SK-N-SH (cell line): Measurements from ENCODE around the gene RSRC1. TPM values are rescaled to one million over a fixed set of nuclear protein-coding genes. Genes with fewer than 3 reads are reported as not detected.

Experiments used
- CTCF ChIA-PET: fragments of 300-600, 350-600 bp; formaldehyde crosslinking; extraction: SDS; loops from one replicate; lab custom pipeline; 2021; lab: Yijun Ruan, JAX
- POLR2A ChIA-PET: fragments of 350-600 bp; sonication (Branson Sonifier 250); formaldehyde crosslinking; extraction: SDS; loops from one replicate; lab custom pipeline; 2020; ENCODE audit warnings: antibody characterized with exemption, inconsistent platforms; lab: Yijun Ruan, JAX
- DNase-seq: peaks from one replicate; pipeline ENCODE4 v3.0.0; 2012
- H2AFZ ChIP-seq: fragments of 200-600 bp; sonication (generic); 2 replicates; pipeline ENCODE4 v1.8.1; 2016; ENCODE audit warnings: antibody characterized with exemption, mild to moderate bottlenecking, low read depth
- H3F3A ChIP-seq: fragments of 200-600 bp; sonication (generic); replicated peaks from 2 replicates; pipeline ENCODE3; 2016; ENCODE audit warnings: antibody characterized with exemption, mild to moderate bottlenecking; ENCODE audit not compliant: insufficient read depth
- H3K27ac ChIP-seq, 2 experiments: fragments of 200-500 bp in 1 of 2; fragments of 200-600 bp in 1 of 2; sonication (Bioruptor generic) in 1 of 2; sonication (generic), shearing (Covaris generic) in 1 of 2; 2 replicates each; pipeline versions ENCODE4 v1.5.1 to v1.6.1; 2014 to 2016; ENCODE audit warnings: low read depth in 2 of 2, inconsistent platforms in 1 of 2, low read length in 1 of 2, mild to moderate bottlenecking in 1 of 2, mixed read lengths in 1 of 2
- H3K27me3 ChIP-seq: fragments of 200-600 bp; sonication (generic), shearing (Covaris generic); 2 replicates; pipeline ENCODE4 v1.6.1; 2016; ENCODE audit warnings: mixed run types; ENCODE audit not compliant: insufficient read depth
- H3K36me3 ChIP-seq, 2 experiments: fragments of 200-500 bp in 1 of 2; fragments of 200-600 bp in 1 of 2; sonication (Bioruptor generic) in 1 of 2; sonication (generic) in 1 of 2; replicated peaks in 1 of 2; 2 replicates each; pipeline versions ENCODE3 to v1.5.1; 2014 to 2016; ENCODE audit warnings: low read length in 1 of 2, mild to moderate bottlenecking in 1 of 2; ENCODE audit not compliant: insufficient read depth in 2 of 2, control insufficient read depth in 1 of 2
- H3K4me1 ChIP-seq, 2 experiments: fragments of 200-500 bp in 1 of 2; fragments of 200-600 bp in 1 of 2; sonication (Bioruptor generic) in 1 of 2; sonication (generic), shearing (Covaris generic) in 1 of 2; 2 replicates each; pipeline versions ENCODE4 v1.5.1 to v1.6.1; 2014 to 2016; ENCODE audit warnings: low read depth in 1 of 2, low read length in 1 of 2, mixed run types in 1 of 2; ENCODE audit not compliant: insufficient read depth in 2 of 2, control insufficient read depth in 1 of 2
- H3K4me2 ChIP-seq: fragments of 200-600 bp; sonication (generic), shearing (Covaris generic); 2 replicates; pipeline ENCODE4 v1.6.1; 2017; ENCODE audit warnings: mixed run types
- H3K4me3 ChIP-seq, 2 experiments: fragments of 200-500 bp in 1 of 2; fragments of 200-600 bp in 1 of 2; sonication (Bioruptor generic) in 1 of 2; sonication (generic), shearing (Covaris generic) in 1 of 2; 2 replicates each; pipeline versions ENCODE4 v1.5.1 to v1.8.1; 2014 to 2016; ENCODE audit warnings: low read depth in 2 of 2, inconsistent platforms in 1 of 2, low read length in 1 of 2, mild to moderate bottlenecking in 1 of 2, mixed read lengths in 1 of 2, moderate library complexity in 1 of 2
- H3K79me2 ChIP-seq: fragments of 200-600 bp; sonication (generic); 2 replicates; pipeline ENCODE4 v1.8.1; 2017; ENCODE audit warnings: mild to moderate bottlenecking; ENCODE audit not compliant: insufficient read depth
- H3K9ac ChIP-seq: fragments of 200-600 bp; sonication (generic); 2 replicates; pipeline ENCODE4 v1.6.1; 2017; ENCODE audit warnings: mixed run types
- H3K9me2 ChIP-seq: fragments of 200-600 bp; sonication (generic); 2 replicates; pipeline ENCODE4 v1.6.1; 2017; ENCODE audit warnings: mixed run types
- H3K9me3 ChIP-seq: fragments of 200-600 bp; sonication (generic); 2 replicates; pipeline ENCODE4 v1.6.1; 2017; ENCODE audit warnings: mixed run types, mild to moderate bottlenecking, moderate library complexity
- H4K20me1 ChIP-seq: fragments of 200-600 bp; sonication (generic); 2 replicates; pipeline ENCODE4 v1.6.1; 2017; ENCODE audit warnings: mild to moderate bottlenecking, mixed run types; ENCODE audit not compliant: insufficient read depth
- CHD2 ChIP-seq: fragments of 150-350 bp; IDR thresholded peaks from 2 replicates; pipeline ENCODE4 v1.6.1; 2018; ENCODE audit warnings: low read length; ENCODE audit not compliant: partially characterized antibody
- ELF1 ChIP-seq: IDR thresholded peaks from 2 replicates; pipeline ENCODE4 v1.4.0; 2012
- EP300 ChIP-seq, 2 experiments: IDR thresholded peaks; 2 replicates each; pipeline versions ENCODE4 v1.4.0 to v1.6.1; 2012; ENCODE audit warnings: borderline replicate concordance in 1 of 2, low read depth in 1 of 2, low read length in 1 of 2
- FOSL2 ChIP-seq: IDR thresholded peaks from 2 replicates; pipeline ENCODE4 v1.4.0; 2012; ENCODE audit warnings: low read depth, mild to moderate bottlenecking, moderate library complexity, borderline replicate concordance
- FOXJ3 ChIP-seq: sonication (generic); formaldehyde crosslinking; IDR thresholded peaks from 2 replicates; pipeline ENCODE4 v1.5.1; 2020; ENCODE audit warnings: mild to moderate bottlenecking, missing genetic modification reagents
- GABPA ChIP-seq: IDR thresholded peaks from 2 replicates; pipeline ENCODE4 v1.4.0; 2012; ENCODE audit warnings: low read depth, mild to moderate bottlenecking
- JUND ChIP-seq: IDR thresholded peaks from 2 replicates; pipeline ENCODE4 v1.4.0; 2012
- NFIC ChIP-seq: IDR thresholded peaks from 2 replicates; pipeline ENCODE4 v1.4.0; 2012; ENCODE audit warnings: borderline replicate concordance
- NRF1 ChIP-seq: IDR thresholded peaks from 2 replicates; pipeline ENCODE4 v1.6.1; 2012; ENCODE audit warnings: low read depth, mild to moderate bottlenecking, low read length
- RCOR1 ChIP-seq: fragments of 150-350 bp; IDR thresholded peaks from 2 replicates; pipeline ENCODE4 v1.6.1; 2017; ENCODE audit warnings: antibody characterized with exemption, low read length
- RFX5 ChIP-seq: IDR thresholded peaks from 2 replicates; pipeline ENCODE4 v1.6.1; 2012; ENCODE audit warnings: mild to moderate bottlenecking, improper control_type of control experiment, low read length
- YY1 ChIP-seq: IDR thresholded peaks from 2 replicates; pipeline ENCODE4 v1.4.0; 2012; ENCODE audit warnings: low read depth, mild to moderate bottlenecking
- WGBS: methylation state at CpG from one replicate; pipeline ENCODE4 v1.1.6; 2017; ENCODE audit warnings: low lambda C conversion rate; 5-methylcytosine and 5-hydroxymethylcytosine counted together
- polyA plus RNA-seq, 3 experiments: library from polyadenylated mRNA; depleted of rRNA; stranded (reverse); fragments of >200 nt; gene quantifications; 2 replicates each; pipeline ENCODE4 v1.2.3, GENCODE V29; 2012
- TF ChIP-seq, protein P1 (sequence below): IDR thresholded peaks from 2 replicates; pipeline ENCODE4 v1.6.1; 2012; ENCODE audit warnings: mild to moderate bottlenecking, low read depth, low read length, moderate library complexity
- TF ChIP-seq, protein P2 (sequence below): IDR thresholded peaks from 2 replicates; pipeline ENCODE4; 2012
- TF ChIP-seq, protein P3 (sequence below): fragments of 150-350 bp; IDR thresholded peaks from 2 replicates; pipeline ENCODE4 v1.6.1; 2016; ENCODE audit warnings: mild to moderate bottlenecking, low read depth, low read length

The RSRC1 gene
- polyA plus RNA-seq, 1 of the 3 experiments (the other 2 are of a cell fraction): 4.5 TPM

DNA sequence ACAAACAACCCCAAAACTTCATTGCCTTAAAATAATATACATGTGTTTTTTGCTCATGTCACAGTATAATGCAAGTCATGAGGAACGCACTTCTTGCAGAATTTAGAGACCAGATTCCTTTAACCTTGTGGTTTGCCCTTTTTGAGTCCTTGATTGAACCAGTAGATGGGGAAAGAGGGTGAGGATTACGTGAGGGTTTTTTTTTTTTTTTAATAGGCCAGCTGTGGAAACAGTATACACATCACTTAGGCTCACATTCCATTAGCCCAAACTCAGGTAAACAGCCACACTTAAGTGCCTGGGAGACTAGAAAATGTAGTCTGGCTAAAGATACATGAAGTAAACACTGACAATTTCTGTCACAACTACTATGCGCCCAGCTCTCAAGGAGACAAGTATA is 346.2 kb downstream of the RSRC1 start (continued):
- TF ChIP-seq FOSL2: no peak
- TF ChIP-seq NFIC: no peak
- TF ChIP-seq FOXJ3: no peak
- TF ChIP-seq, protein P1, sequence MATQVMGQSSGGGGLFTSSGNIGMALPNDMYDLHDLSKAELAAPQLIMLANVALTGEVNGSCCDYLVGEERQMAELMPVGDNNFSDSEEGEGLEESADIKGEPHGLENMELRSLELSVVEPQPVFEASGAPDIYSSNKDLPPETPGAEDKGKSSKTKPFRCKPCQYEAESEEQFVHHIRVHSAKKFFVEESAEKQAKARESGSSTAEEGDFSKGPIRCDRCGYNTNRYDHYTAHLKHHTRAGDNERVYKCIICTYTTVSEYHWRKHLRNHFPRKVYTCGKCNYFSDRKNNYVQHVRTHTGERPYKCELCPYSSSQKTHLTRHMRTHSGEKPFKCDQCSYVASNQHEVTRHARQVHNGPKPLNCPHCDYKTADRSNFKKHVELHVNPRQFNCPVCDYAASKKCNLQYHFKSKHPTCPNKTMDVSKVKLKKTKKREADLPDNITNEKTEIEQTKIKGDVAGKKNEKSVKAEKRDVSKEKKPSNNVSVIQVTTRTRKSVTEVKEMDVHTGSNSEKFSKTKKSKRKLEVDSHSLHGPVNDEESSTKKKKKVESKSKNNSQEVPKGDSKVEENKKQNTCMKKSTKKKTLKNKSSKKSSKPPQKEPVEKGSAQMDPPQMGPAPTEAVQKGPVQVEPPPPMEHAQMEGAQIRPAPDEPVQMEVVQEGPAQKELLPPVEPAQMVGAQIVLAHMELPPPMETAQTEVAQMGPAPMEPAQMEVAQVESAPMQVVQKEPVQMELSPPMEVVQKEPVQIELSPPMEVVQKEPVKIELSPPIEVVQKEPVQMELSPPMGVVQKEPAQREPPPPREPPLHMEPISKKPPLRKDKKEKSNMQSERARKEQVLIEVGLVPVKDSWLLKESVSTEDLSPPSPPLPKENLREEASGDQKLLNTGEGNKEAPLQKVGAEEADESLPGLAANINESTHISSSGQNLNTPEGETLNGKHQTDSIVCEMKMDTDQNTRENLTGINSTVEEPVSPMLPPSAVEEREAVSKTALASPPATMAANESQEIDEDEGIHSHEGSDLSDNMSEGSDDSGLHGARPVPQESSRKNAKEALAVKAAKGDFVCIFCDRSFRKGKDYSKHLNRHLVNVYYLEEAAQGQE: no peak
- TF ChIP-seq, protein P2, sequence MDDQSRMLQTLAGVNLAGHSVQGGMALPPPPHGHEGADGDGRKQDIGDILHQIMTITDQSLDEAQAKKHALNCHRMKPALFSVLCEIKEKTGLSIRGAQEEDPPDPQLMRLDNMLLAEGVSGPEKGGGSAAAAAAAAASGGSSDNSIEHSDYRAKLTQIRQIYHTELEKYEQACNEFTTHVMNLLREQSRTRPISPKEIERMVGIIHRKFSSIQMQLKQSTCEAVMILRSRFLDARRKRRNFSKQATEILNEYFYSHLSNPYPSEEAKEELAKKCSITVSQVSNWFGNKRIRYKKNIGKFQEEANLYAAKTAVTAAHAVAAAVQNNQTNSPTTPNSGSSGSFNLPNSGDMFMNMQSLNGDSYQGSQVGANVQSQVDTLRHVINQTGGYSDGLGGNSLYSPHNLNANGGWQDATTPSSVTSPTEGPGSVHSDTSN: no peak

DNA sequence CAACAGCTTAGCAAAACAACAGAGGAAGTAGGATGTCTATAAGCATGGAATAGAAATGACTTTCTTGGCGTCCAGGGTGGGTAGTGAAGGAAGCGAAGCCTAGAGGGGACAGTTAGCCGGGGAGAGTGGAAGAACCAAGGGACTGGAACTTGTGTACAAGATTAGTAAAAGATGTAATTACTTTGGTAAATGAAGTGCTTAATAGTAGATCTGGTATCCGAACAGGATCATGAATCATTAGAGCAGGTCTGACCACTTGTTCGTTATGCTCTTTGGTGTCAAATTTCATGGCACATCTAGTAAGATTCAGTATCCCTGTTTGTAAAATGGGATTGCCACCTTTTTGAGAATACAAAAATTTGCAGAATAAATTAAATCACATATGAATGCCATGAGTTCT is 348.6 kb downstream of the RSRC1 start:
- 93% methylated on average over 5 of the region's 5 CpGs for WGBS
- Histone ChIP-seq H2AFZ (no peak overlapping the region), H3K36me3 (no peaks in the 10 kb centered on the region), H3K9me2 (no peaks in the 10 kb centered on the region), H3K4me3 (no peak overlapping the region), H3K4me2 (no peak overlapping the region), H3K4me1 (no peaks in the 10 kb centered on the region; a peak in 2 of 4 replicates), H3K79me2 (no peaks in the 10 kb centered on the region), H3K9ac (no peak overlapping the region), H3K27ac (no peak overlapping the region; a peak in 1 of 4 replicates), H3K27me3 (no peaks in the 10 kb centered on the region), H4K20me1 (no peaks in the 10 kb centered on the region), H3K9me3 (no peaks in the 10 kb centered on the region), H3F3A (no peaks in the 10 kb centered on the region)
- ChIA-PET CTCF (interaction anchor here (1.0 kb wide), 1 partner anchor 25 kb away, joined by 3 read pairs; no protein-coding TSS in a partner anchor), POLR2A (no interaction called here)
- DNase-seq: no peak
- TF ChIP-seq RFX5 (no peak), EP300 (IDR thresholded peaks at IDR 0.05; ENCODE audit: borderline replicate concordance in 1 of 2, low read depth in 1 of 2, low read length in 1 of 2) (no peak), NRF1 (no peak), ELF1 (no peak), RCOR1 (no peak), CHD2 (no peak), YY1 (no peak), FOSL2 (no peak), GABPA (no peak), JUND (no peak)
- TF ChIP-seq, protein P1: no peak
- TF ChIP-seq, protein P2: no peak
- TF ChIP-seq, protein P3, sequence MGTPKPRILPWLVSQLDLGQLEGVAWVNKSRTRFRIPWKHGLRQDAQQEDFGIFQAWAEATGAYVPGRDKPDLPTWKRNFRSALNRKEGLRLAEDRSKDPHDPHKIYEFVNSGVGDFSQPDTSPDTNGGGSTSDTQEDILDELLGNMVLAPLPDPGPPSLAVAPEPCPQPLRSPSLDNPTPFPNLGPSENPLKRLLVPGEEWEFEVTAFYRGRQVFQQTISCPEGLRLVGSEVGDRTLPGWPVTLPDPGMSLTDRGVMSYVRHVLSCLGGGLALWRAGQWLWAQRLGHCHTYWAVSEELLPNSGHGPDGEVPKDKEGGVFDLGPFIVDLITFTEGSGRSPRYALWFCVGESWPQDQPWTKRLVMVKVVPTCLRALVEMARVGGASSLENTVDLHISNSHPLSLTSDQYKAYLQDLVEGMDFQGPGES: no peak
